Fibroblast of peridontal ligament (primary cell): ENCODE results near the gene ATL2.
"Not testable (repeated sequence)": the region's sequence is repeated elsewhere in the genome, so short reads cannot be mapped to it uniquely, and the experiment has no call there.

Source experiments
- DNase-seq: peaks from one replicate; pipeline ENCODE4 v3.0.0-alpha.2; 2010; ENCODE audit errors: extremely low read depth

ATL2 gene

GRCh38 chr2:38377050-38377828 lies at the start of gene ATL2:
TSS of gene ATL2 (minus strand) at chr2:38377273. CDS start at chr2:38377260, 13 bp downstream.
- DNase-seq, result peak; percentile 92

GRCh38 chr2:38423763-38424162 lies 46.7 kb upstream of the ATL2 start:
- DNase-seq, result no peak

GRCh38 chr2:38421274-38422056 lies 44.4 kb upstream of the ATL2 start:
- DNase-seq, result no peak

GRCh38 chr2:38419499-38419898 lies 42.4 kb upstream of the ATL2 start:
- DNase-seq, result no peak

- DNase-seq, result no peak
Measured at GRCh38 chr2:38418735-38419134, 41.7 kb upstream of the ATL2 start.

GRCh38 chr2:38417745-38418689 lies 40.9 kb upstream of the ATL2 start:
- no peak for DNase-seq

GRCh38 chr2:38416296-38417036 lies 39.4 kb upstream of the ATL2 start:
- DNase-seq, result no peak

- DNase-seq, result no peak
Measured at GRCh38 chr2:38415728-38416291, 38.7 kb upstream of the ATL2 start.

GRCh38 chr2:38415023-38415422 lies 38.0 kb upstream of the ATL2 start:
- no peak for DNase-seq

GRCh38 chr2:38412235-38412871 lies 35.3 kb upstream of the ATL2 start:
- not testable (repeated sequence) for DNase-seq

GRCh38 chr2:38409156-38410102 lies 32.4 kb upstream of the ATL2 start:
- no peak for DNase-seq

- no peak for DNase-seq
Measured at GRCh38 chr2:38407111-38407682, 30.1 kb upstream of the ATL2 start.

GRCh38 chr2:38406597-38407110 lies 29.6 kb upstream of the ATL2 start:
- peak; percentile 88 for DNase-seq

- DNase-seq, result peak; percentile 11
Measured at GRCh38 chr2:38405917-38406596, 29.0 kb upstream of the ATL2 start.

GRCh38 chr2:38400513-38400912 lies 23.4 kb upstream of the ATL2 start:
- no peak for DNase-seq

- DNase-seq, result no peak
Measured at GRCh38 chr2:38398739-38399138, 21.7 kb upstream of the ATL2 start.

GRCh38 chr2:38394903-38395341 lies 17.8 kb upstream of the ATL2 start:
- peak; percentile 9 for DNase-seq

GRCh38 chr2:38394041-38394440 lies 17.0 kb upstream of the ATL2 start:
- no peak for DNase-seq
